ENCODE measurements around the gene DLG1. TPM values are rescaled to one million over a fixed set of nuclear protein-coding genes. Genes with fewer than 3 reads are reported as not detected.

The DLG1 gene
- total RNA-seq, 4 donors from 2014 or later: 71.4 to 90.4 (median 80.9) TPM

GRCh38 chr3:197111685-197112084, 186.7 kb downstream of the DLG1 start:
- ATAC-seq: no peak

GRCh38 chr3:197105786-197106185, 192.6 kb downstream of the DLG1 start:
- no peaks in the 10 kb centered on the region for H3K4me1 ChIP-seq
- H3K27me3 ChIP-seq: no peaks in the 10 kb centered on the region
- WGBS, 2 donors (ENCODE audit: low coverage in 1 of 2): 65 to 67% methylated on average over 2 of the region's 2 CpGs
- no peak for TF ChIP-seq EP300 (IDR thresholded peaks at IDR 0.05)
- TF ChIP-seq POLR2A (IDR thresholded peaks at IDR 0.05): no peak
- no peak for TF ChIP-seq POLR2AphosphoS5 (IDR thresholded peaks at IDR 0.05)
- no peak for TF ChIP-seq CTCF (IDR thresholded peaks at IDR 0.05)
- H3K27ac ChIP-seq: no peak overlapping the region
- no peak for ATAC-seq
- no peak overlapping the region for H3K4me3 ChIP-seq
- H3K9me3 ChIP-seq: no peaks in the 10 kb centered on the region
- peaks cover 0 to 34% of the 10 kb centered on the region in 2 donors for H3K36me3 ChIP-seq

More at GRCh38 chr3:197111685-197112084, 186.7 kb downstream of the DLG1 start:
- H3K4me3 ChIP-seq: no peak overlapping the region
- no peaks in the 10 kb centered on the region for H3K27me3 ChIP-seq
- no peaks in the 10 kb centered on the region for H3K9me3 ChIP-seq
- no peaks in the 10 kb centered on the region for H3K4me1 ChIP-seq
- H3K36me3 ChIP-seq: peaks cover 0 to 50% of the 10 kb centered on the region in 2 donors
- TF ChIP-seq EP300 (IDR thresholded peaks at IDR 0.05) (no peak), POLR2A (IDR thresholded peaks at IDR 0.05) (no peak), CTCF (IDR thresholded peaks at IDR 0.05) (no peak), POLR2AphosphoS5 (IDR thresholded peaks at IDR 0.05) (no peak)
- no peak overlapping the region for H3K27ac ChIP-seq

GRCh38 chr3:197104738-197105137, 193.7 kb downstream of the DLG1 start:
- no peak for TF ChIP-seq POLR2AphosphoS5 (IDR thresholded peaks at IDR 0.05)
- TF ChIP-seq EP300 (IDR thresholded peaks at IDR 0.05): no peak
- no peak for TF ChIP-seq CTCF (IDR thresholded peaks at IDR 0.05)
- TF ChIP-seq POLR2A (IDR thresholded peaks at IDR 0.05): no peak
- ATAC-seq: no peak
- 75 to 77% methylated on average over 1 of the region's 1 CpG for WGBS, 2 donors (ENCODE audit: low coverage in 1 of 2)

GRCh38 chr3:197103766-197104165, 194.6 kb downstream of the DLG1 start:
- Histone ChIP-seq H3K36me3 (peaks cover 0 to 27% of the 10 kb centered on the region in 2 donors), H3K27me3 (no peaks in the 10 kb centered on the region), H3K4me1 (no peaks in the 10 kb centered on the region), H3K4me3 (no peak overlapping the region), H3K9me3 (no peaks in the 10 kb centered on the region), H3K27ac (no peak overlapping the region)
- TF ChIP-seq EP300 (IDR thresholded peaks at IDR 0.05) (no peak), POLR2A (IDR thresholded peaks at IDR 0.05) (no peak), POLR2AphosphoS5 (IDR thresholded peaks at IDR 0.05) (no peak)
- WGBS, 2 donors (ENCODE audit: low coverage in 1 of 2): 90% methylated on average over 1 of the region's 1 CpG; no CpG with 5 or more reads in 1 of the 2 donors
- ATAC-seq: no peak

More at GRCh38 chr3:197104738-197105137, 193.7 kb downstream of the DLG1 start:
- Histone ChIP-seq H3K4me1 (no peaks in the 10 kb centered on the region), H3K27ac (no peak overlapping the region), H3K36me3 (peaks cover 0 to 34% of the 10 kb centered on the region in 2 donors), H3K9me3 (no peaks in the 10 kb centered on the region), H3K27me3 (no peaks in the 10 kb centered on the region), H3K4me3 (no peak overlapping the region)

- no peaks in the 10 kb centered on the region for H3K27me3 ChIP-seq
- no peak for ATAC-seq
- no peak overlapping the region for H3K4me3 ChIP-seq
- WGBS, 2 donors (ENCODE audit: low coverage in 1 of 2): 44% methylated on average over 1 of the region's 1 CpG; no CpG with 5 or more reads in 1 of the 2 donors
- no peaks in the 10 kb centered on the region for H3K4me1 ChIP-seq
- peaks cover 0 to 4% of the 10 kb centered on the region in 2 donors for H3K36me3 ChIP-seq
- TF ChIP-seq CTCF (IDR thresholded peaks at IDR 0.05) (no peak), EP300 (IDR thresholded peaks at IDR 0.05) (no peak), POLR2A (IDR thresholded peaks at IDR 0.05) (no peak), POLR2AphosphoS5 (IDR thresholded peaks at IDR 0.05) (no peak)
- H3K9me3 ChIP-seq: no peaks in the 10 kb centered on the region
- no peak overlapping the region for H3K27ac ChIP-seq
Measured at GRCh38 chr3:197093871-197094270, 204.5 kb downstream of the DLG1 start.
